GM12891 (cell line): ENCODE results near the gene PARD3.

Source experiments
- POLR2A ChIP-seq: IDR thresholded peaks from 2 replicates; pipeline ENCODE4 v1.6.1; 2011; ENCODE audit warnings: low read depth, low read length, control low read depth
- POLR2AphosphoS5 ChIP-seq: IDR thresholded peaks from 2 replicates; pipeline ENCODE4 v1.6.1; 2011; ENCODE audit warnings: low read depth, low read length, control low read depth
- SPI1 ChIP-seq: IDR thresholded peaks from 2 replicates; pipeline ENCODE4 v1.6.1; 2011; ENCODE audit warnings: low read depth, low read length, control low read depth

DNA sequence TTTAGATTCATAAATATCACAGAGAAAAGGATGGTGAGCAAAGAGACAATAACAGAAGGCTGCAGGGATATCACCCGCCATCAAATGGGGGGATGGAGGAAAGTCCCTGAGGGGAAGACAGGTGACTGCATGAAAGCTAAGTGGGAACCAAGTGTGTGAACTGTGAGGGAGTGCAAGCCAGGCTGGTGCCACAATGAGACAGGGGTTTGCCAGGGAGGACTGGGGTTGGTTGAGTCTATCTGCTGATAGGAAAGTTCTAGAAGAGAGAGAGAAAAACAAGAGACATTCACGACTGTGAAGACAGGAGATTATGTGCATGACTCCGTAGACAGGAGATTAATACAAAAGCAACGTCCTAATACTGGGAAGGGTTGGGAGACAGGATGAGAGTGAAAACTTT is 376.4 kb downstream of the PARD3 start:
- TF ChIP-seq POLR2A (no peak), SPI1 (no peak), POLR2AphosphoS5 (no peak)
